Testis (tissue), 2 donors: ENCODE measurements around the gene UBTD2.

ENCODE experiments used
- POLR2A ChIP-seq: fragments of 450-650 bp; IDR thresholded peaks from one replicate; pipeline ENCODE4 v1.6.1; 2017; ENCODE audit warnings: antibody characterized with exemption, mild to moderate bottlenecking, moderate library complexity
- TF ChIP-seq, protein P1 (sequence below), 3 experiments: fragments of 450-650 bp in 2 of 3; fragments of 200-600 bp in 1 of 3; sonication (generic) in 1 of 3; IDR thresholded peaks; one replicate each; pipeline ENCODE4 v1.5.1; 2016 to 2019; ENCODE audit warnings: antibody characterized with exemption in 3 of 3, mild to moderate bottlenecking in 2 of 3, moderate library complexity in 1 of 3

DNA sequence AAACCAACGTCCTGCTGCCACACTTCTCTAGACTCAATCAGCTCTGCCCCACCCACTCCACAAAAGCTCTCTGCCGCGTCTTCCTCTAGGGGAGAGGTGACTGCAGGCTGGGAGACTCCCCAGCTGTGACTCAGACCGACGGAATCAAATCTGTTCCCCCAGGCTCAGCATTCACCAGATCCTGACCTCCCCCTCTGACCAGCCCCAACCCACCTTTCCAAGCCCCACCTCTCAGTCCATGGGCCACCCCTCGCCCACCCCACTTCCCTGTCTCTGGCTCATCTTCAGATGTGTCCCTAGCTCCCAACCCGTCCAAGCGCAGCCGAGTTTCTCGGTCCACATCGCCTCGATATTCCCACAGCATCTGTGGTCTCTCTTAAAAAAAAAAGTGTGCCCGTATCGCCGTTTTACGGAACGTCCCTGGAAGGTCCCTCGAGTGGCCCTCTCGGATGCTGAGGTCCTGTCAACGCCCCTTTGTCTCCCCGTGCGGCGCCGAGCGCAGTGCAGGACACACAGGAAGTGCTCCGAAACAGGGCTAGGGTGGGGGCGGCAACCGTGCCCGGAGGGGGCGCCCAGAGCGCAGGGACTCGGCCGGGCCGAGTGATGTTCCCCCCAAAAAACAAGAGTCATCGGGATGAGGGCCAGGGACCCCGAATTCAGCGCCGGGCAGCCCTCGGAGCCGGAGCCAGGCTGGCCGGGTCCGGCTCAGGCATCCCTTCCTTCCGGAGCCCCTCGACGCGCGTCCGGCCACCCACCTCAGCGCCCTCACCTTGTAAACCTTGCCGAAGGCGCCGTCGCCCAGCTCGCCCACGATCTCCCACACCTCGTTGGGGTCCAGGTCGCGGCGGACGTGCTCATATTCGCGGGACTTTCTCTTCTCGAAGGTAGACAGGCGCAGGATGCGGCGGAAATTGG is 96.2 kb downstream of the UBTD2 start:
- no peak for TF ChIP-seq POLR2A
- TF ChIP-seq, protein P1, sequence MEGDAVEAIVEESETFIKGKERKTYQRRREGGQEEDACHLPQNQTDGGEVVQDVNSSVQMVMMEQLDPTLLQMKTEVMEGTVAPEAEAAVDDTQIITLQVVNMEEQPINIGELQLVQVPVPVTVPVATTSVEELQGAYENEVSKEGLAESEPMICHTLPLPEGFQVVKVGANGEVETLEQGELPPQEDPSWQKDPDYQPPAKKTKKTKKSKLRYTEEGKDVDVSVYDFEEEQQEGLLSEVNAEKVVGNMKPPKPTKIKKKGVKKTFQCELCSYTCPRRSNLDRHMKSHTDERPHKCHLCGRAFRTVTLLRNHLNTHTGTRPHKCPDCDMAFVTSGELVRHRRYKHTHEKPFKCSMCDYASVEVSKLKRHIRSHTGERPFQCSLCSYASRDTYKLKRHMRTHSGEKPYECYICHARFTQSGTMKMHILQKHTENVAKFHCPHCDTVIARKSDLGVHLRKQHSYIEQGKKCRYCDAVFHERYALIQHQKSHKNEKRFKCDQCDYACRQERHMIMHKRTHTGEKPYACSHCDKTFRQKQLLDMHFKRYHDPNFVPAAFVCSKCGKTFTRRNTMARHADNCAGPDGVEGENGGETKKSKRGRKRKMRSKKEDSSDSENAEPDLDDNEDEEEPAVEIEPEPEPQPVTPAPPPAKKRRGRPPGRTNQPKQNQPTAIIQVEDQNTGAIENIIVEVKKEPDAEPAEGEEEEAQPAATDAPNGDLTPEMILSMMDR (IDR thresholded peaks at IDR 0.05) = no peak
